GM12872 (cell line): ENCODE data around the gene P2RY6.
A peak's percentile ranks its signal among the peaks of the same experiment; 100 is the strongest.

Source experiments
- TF ChIP-seq, protein P1 (sequence below): IDR thresholded peaks from 3 replicates; pipeline ENCODE4 v1.5.1; 2011; ENCODE audit warnings: low read depth, mild to moderate bottlenecking, low read length, moderate library complexity; ENCODE audit not compliant: insufficient read depth

Gene P2RY6

DNA sequence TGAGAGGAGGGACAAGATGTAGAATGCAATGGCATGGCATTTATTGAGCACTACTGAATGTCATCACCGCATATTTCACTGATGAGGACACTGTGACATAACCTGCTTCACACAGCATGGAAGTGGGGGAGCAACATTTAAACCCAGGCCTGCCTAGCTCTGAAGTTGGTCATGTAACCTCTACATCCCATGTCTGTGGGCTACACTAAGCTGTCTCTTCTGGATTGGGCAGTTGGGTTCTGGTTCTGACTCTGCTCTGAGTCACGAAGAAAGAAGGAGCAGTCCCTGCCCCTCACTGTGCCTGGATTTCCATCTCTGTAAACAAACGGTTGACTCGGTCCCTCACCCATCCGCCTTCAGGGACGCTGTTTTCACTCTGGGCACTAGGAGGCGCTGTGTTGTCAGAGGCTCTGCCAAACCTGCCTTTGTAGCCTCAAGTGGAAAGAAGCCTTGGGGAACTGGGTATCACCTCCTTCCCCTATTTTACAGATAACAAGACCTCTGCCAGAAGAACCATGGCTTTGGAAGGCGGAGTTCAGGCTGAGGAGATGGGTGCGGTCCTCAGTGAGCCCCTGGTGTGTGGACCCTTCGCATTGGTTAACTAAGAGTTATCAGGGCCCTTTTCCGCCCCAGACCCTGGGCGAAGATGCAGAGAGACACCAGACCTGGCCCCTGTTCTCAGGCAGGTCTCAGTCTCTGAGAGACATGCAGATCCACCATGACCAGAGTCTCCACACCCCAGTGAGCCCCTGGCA lies 23.3 kb downstream of the P2RY6 start:
- TF ChIP-seq, protein P1, sequence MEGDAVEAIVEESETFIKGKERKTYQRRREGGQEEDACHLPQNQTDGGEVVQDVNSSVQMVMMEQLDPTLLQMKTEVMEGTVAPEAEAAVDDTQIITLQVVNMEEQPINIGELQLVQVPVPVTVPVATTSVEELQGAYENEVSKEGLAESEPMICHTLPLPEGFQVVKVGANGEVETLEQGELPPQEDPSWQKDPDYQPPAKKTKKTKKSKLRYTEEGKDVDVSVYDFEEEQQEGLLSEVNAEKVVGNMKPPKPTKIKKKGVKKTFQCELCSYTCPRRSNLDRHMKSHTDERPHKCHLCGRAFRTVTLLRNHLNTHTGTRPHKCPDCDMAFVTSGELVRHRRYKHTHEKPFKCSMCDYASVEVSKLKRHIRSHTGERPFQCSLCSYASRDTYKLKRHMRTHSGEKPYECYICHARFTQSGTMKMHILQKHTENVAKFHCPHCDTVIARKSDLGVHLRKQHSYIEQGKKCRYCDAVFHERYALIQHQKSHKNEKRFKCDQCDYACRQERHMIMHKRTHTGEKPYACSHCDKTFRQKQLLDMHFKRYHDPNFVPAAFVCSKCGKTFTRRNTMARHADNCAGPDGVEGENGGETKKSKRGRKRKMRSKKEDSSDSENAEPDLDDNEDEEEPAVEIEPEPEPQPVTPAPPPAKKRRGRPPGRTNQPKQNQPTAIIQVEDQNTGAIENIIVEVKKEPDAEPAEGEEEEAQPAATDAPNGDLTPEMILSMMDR = peak; percentile 100

DNA sequence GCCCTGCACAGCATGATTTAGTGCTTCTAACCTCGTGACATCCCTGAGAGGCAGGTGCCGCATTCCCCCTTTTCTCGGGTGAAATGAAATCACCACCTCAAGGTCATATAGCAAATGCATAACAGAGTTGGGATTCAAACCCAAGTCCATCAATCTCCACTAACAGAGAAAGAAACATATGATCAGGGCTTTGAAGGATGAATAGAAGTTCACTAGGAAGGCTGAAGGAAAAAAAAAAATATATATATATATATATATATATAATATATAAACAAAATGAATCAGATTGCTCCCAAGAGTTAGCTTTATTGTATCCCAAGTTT lies 23.8 kb downstream of the P2RY6 start:
- TF ChIP-seq, protein P1 = no peak

DNA sequence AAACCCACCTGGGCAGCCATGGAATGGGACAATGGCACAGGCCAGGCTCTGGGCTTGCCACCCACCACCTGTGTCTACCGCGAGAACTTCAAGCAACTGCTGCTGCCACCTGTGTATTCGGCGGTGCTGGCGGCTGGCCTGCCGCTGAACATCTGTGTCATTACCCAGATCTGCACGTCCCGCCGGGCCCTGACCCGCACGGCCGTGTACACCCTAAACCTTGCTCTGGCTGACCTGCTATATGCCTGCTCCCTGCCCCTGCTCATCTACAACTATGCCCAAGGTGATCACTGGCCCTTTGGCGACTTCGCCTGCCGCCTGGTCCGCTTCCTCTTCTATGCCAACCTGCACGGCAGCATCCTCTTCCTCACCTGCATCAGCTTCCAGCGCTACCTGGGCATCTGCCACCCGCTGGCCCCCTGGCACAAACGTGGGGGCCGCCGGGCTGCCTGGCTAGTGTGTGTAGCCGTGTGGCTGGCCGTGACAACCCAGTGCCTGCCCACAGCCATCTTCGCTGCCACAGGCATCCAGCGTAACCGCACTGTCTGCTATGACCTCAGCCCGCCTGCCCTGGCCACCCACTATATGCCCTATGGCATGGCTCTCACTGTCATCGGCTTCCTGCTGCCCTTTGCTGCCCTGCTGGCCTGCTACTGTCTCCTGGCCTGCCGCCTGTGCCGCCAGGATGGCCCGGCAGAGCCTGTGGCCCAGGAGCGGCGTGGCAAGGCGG lies 24.5 kb downstream of the P2RY6 start:
- TF ChIP-seq, protein P1 = no peak

DNA sequence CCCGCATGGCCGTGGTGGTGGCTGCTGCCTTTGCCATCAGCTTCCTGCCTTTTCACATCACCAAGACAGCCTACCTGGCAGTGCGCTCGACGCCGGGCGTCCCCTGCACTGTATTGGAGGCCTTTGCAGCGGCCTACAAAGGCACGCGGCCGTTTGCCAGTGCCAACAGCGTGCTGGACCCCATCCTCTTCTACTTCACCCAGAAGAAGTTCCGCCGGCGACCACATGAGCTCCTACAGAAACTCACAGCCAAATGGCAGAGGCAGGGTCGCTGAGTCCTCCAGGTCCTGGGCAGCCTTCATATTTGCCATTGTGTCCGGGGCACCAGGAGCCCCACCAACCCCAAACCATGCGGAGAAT lies 25.1 kb downstream of the P2RY6 start:
- TF ChIP-seq, protein P1 = no peak

DNA sequence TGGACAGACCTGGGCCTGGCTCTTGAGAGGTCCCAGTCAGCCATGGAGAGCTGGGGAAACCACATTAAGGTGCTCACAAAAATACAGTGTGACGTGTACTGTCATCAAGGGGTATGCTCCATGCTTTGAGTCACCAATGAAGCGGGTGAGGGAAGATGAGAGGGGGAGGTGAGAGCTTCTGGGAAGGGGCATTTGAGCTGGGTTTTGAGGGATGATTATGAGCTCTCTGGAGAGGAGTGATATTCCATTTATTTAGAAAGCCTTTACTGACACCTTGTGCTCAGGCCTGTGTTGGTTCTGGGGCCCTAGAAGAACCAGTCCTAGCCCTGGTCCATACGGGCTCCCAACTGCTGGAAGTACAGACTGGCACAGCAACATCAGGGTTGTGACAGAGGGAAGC lies 25.6 kb downstream of the P2RY6 start:
- TF ChIP-seq, protein P1 = no peak

DNA sequence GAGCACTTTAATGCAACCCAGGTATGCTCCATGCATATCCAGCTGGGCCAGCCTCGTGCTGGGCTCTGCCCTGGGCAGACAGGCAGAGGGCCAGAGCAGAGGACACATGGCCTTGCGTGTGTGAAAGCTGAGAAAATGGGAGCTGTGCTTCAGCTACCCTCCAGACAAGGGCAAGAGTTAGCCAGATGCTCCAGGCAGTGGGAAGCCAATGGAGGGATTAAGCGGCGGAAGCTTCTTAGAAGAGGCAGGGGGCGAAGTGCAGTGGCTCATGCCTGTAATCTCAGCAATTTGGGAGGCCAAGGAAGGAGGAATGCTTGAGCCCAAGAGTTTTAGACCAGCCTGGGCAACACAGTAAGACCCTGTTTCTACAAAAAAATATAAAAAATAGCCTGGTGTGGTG lies 26.1 kb downstream of the P2RY6 start:
- TF ChIP-seq, protein P1 = no peak

DNA sequence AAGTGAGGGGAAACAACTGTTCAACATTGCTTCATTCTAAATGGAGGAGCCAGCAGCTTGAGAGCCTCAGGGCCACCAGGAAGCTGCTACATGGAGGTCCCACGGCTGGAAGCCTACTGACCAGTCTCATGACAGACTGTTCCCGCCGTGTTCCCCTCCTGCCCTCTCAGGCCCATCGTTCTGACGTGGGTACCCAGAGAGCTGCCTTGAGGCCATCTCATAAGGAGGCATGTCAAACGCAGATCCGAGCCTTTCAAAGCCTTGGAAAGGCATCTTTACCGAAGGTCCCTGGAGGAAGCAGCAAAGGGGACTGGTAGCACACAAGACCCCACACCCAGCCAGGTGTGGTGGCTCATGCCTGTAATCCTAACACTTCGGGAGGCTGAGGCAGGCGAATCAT lies 27.6 kb downstream of the P2RY6 start:
- TF ChIP-seq, protein P1 = no peak
